Middle frontal gyrus (tissue), 1 donor: ENCODE results near the gene CFP.
A peak's percentile ranks its signal among the peaks of the same experiment; 100 is the strongest.

Experiments used
- DNase-seq: peaks from one replicate; pipeline ENCODE4 v3.0.0-alpha.2; 2015; ENCODE audit warnings: low spot score; ENCODE audit errors: extremely low spot score

The CFP gene

GRCh38 chrX:47638816-47639215, 9.1 kb upstream of the CFP start:
- no peak for DNase-seq

DNA sequence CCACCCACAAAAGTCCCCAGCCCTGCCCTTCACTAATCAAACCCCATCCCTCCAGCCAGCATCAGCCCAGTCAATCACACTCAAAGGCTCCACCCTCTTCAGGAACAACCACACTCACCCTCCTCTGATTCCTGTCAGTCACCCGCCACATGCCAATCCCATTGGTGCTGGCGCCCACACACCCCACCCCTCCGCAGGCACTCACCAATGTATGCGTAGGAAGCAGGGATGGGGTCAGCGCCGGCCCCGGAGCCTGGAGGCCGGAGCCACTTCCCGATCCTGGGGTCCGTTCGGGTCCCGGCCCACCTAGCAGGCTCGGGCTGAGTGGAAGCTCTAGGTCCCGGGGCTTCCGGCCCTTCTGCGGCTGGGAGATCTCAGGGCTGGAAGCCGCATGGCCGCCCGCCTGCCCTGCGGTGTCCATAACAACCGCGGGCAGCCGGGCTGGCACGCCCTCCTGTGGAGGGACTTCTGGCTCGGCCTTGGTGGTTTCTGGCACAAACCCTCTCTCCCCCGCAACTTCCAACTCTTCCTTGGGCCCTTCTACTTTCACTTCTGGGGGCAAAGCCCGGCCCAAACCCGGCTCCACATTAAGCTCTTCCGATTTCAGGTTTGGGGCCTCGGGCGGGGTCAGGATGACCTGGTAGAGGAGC, 7.9 kb upstream of the CFP start:
- no peak for DNase-seq

GRCh38 chrX:47634871-47635575, 5.3 kb upstream of the CFP start:
- DNase-seq = no peak

- DNase-seq = no peak
Measured at GRCh38 chrX:47633689-47634590, 4.2 kb upstream of the CFP start.

- no peak for DNase-seq
Measured at GRCh38 chrX:47632666-47633065, 2.9 kb upstream of the CFP start.

DNA sequence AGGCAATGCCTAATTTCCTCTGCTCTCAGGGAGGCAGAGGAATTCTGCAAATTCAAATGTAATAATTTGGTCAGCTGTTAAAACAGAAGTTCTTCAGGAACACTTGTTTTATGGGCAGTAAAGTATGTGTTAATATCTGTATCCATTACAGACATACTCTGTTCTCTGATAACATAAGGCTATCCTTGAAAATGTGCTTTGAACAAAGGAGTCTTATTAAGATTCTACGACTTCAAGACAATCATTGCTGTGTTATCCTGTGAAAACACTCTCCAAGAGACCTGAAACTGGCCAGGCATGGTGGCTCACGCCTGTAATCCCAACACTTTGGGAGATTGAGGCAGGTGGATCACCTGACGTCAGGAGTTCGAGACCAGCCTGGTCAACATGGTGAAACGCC, 1.9 kb upstream of the CFP start:
- DNase-seq = no peak

GRCh38 chrX:47628982-47629381, 748 bp downstream of the CFP start:
- no peak for DNase-seq

DNA sequence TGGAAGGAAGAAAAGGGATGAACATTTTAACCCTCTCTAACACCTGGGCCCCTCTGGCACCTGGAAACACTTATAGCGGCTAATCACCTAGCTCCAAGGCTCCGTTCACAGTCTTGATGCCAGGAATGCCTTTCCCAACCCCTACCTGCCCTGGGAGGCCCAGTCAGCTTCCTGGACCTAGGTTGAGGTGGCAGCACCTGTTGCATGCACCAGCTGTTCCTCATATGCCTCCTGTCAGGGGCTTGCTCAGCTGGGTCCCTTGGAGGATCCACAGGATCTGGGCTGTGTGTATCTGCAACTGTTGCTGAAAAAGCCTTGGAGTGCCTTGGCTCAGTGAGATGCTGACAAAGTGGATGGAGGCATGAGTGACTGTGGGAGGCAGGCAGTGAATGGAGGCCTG, 4.4 kb downstream of the CFP start:
- no peak for DNase-seq

GRCh38 chrX:47623540-47624027, 6.1 kb downstream of the CFP start:
- DNase-seq = peak; percentile 32

- DNase-seq = no peak
Measured at GRCh38 chrX:47621851-47622250, 7.9 kb downstream of the CFP start.

- no peak for DNase-seq
Measured at GRCh38 chrX:47620303-47620685, 9.4 kb downstream of the CFP start.

DNA sequence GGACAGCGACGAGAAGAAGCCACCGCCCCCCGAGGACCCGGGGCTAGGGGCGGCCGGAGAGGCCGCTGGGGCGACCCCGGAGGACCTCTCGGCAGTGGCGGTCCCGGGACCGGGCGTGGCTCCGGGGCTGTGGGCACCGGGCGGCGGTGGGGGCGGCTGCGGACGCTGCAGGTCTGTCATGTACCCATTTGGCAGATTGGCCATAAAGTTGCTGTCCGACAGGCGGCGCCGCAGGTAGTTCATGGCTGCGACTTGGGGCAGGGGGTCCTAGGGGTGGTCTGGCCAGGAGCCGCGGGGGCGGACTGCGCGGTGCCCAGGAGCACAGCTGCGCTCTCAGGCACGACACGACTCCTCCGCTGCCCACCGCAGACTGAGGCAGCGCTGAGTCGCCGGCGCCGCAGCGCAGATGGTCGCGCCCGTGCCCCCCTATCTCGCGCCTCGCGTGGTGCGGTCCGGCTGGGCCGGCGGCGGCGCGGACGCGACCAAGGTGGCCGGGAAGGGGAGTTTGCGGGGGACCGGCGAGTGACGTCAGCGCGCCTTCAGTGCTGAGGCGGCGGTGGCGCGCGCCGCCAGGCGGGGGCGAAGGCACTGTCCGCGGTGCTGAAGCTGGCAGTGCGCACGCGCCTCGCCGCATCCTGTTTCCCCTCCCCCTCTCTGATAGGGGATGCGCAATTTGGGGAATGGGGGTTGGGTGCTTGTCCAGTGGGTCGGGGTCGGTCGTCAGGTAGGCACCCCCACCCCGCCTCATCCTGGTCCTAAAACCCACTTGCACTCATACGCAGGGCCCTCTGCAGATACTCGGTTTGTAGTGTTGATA, 10.0 kb downstream of the CFP start, which contains the start of gene SYN1:
Gene SYN1 (minus strand): TSS at position 372 of the 817 bp plus-strand sequence. CDS start 129 bp downstream, at position 243.
- peak; percentile 69 for DNase-seq

- no peak for DNase-seq
Measured at GRCh38 chrX:47618923-47619485, 10.7 kb downstream of the CFP start.

GRCh38 chrX:47614618-47615017, 15.1 kb downstream of the CFP start:
- no peak for DNase-seq

GRCh38 chrX:47613082-47613481, 16.6 kb downstream of the CFP start:
- DNase-seq = no peak

- no peak for DNase-seq
Measured at GRCh38 chrX:47612418-47612817, 17.3 kb downstream of the CFP start.

DNA sequence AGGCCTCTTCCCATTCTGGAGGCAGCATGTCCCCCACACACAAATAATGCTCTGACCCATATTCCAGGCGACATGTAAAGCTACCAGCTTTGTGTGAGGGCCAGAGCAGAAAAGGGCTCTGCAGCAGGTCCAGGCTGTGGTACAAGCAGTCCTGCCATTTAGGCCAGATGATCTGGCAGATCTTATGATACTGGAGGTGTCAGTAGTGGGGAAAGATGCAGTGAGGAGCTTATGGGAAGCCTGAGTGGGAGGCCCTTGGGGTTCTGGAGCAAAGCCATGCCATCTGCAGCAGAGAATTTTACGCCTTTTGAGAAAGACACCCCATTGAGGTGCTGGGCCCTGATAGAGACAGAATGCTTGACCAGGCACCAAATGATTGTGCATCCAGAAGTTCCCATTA, 17.8 kb downstream of the CFP start:
- DNase-seq = no peak

DNA sequence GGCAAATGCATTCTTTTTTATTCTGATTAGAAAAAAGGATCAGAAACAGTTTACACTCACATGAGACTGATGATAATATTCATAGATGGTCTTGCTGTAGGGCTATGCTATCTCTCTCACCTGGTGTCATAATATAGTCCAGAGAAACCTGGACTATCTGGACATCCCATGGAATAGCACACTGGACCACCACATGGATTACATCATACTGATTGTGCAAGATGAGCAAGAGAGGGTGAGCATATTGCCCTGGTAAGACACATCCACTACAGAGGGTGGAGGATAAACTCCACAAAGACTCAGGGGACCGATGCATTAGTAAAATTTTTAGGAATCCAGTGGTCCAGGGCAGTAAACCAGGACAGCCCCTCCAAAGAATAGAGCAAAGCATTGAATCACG, 18.2 kb downstream of the CFP start:
- no peak for DNase-seq

GRCh38 chrX:47610511-47610910, 19.2 kb downstream of the CFP start:
- DNase-seq = no peak

GRCh38 chrX:47608130-47608810, 21.5 kb downstream of the CFP start:
- no peak for DNase-seq
